BJ (cell line): ENCODE measurements around the gene NKX2-3. TPM values are rescaled to one million over a fixed set of nuclear protein-coding genes. Genes with fewer than 3 reads are reported as not detected.
A peak's percentile ranks its signal among the peaks of the same experiment; 100 is the strongest.

ENCODE experiments used
- CTCF ChIA-PET: fragments of 350-600 bp; formaldehyde crosslinking; extraction: SDS; loops from one replicate; lab custom pipeline; 2021; ENCODE audit warnings: antibody characterized with exemption, inconsistent platforms; lab: Yijun Ruan, JAX
- POLR2A ChIA-PET: fragments of 300-600 bp; sonication (Branson Sonifier 250); formaldehyde crosslinking; extraction: SDS; loops from one replicate; lab custom pipeline; 2021; ENCODE audit warnings: antibody characterized with exemption; lab: Charles Lee
- DNase-seq: peaks from one replicate; pipeline ENCODE4 v3.0.0-alpha.2; 2011; ENCODE audit warnings: low read depth
- H3K27me3 ChIP-seq: 2 replicates; pipeline ENCODE4 v1.6.0; 2011; ENCODE audit warnings: low read length; ENCODE audit not compliant: control insufficient read depth, insufficient read depth
- H3K36me3 ChIP-seq: 2 replicates; pipeline ENCODE4 v1.5.1; 2011; ENCODE audit warnings: low read length; ENCODE audit not compliant: control insufficient read depth, insufficient read depth
- H3K4me3 ChIP-seq: 2 replicates; pipeline ENCODE4 v1.5.1; 2011; ENCODE audit warnings: low read depth, mild to moderate bottlenecking, control low read depth, low read length
- CTCF ChIP-seq: IDR thresholded peaks from 2 replicates; pipeline ENCODE4 v1.5.1; 2011; ENCODE audit warnings: low read depth, mild to moderate bottlenecking, control low read depth, inconsistent platforms, low read length, moderate library complexity; ENCODE audit not compliant: insufficient read depth
- polyA plus RNA-seq: library from polyadenylated mRNA; depleted of rRNA; stranded (reverse); fragments of >200 nt; gene quantifications from 2 replicates; pipeline ENCODE4 v1.2.3, GENCODE V29; 2011

Gene NKX2-3
- polyA plus RNA-seq, 1 experiment: not detected

DNA sequence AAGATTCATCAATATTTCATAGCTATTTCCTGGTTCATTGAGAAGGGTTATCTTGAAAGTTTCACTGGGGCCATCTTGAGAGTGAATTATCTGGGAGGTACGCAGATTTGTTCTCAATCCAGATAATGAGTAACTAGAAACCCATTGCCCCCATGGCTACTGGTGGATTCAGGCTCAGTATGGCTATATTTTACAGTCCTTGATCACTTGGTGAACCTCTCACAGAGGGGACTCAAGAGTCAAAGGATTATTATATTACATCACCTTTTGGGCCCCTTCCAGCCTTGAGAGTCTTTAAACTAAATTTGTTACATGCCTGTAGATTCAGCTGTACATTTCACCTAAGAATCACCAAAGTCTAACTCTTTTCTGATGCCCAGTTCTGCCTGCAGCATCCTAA lies 11.6 kb downstream of the NKX2-3 start:
- Histone ChIP-seq H3K27me3 (peaks cover 27% of the 10 kb centered on the region), H3K4me3 (no peak overlapping the region), H3K36me3 (no peaks in the 10 kb centered on the region)
- DNase-seq: no peak
- POLR2A ChIA-PET: no interaction called here
- no peak for TF ChIP-seq CTCF
- CTCF ChIA-PET: interaction anchor here (1.0 to 8.6 kb wide), 2 partner anchors 14 to 68 kb away, joined by 3 to 45 read pairs; no protein-coding TSS in a partner anchor

DNA sequence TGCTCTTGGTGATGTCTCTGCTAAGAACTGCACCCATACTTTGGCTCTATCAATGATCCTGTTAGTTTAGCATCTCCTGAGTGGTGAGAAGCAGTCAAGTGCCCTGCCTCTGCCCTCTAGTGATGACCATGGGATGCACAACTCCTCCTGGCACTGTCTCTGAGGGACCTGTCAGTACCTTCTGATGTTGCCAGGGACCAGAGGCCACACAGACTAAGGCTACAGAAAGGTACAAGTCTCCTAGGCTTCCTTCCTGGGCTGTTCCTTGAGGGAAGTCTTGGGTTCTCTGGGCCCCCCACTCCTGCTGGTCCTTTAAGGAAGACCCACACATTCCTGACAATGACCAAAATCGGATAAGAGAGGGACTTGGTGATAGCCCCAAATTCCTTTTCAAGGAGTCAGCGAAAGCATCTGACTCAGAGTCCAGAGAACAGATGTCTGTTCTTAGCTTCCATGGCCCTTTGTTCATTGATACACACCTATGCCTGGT lies 15.3 kb downstream of the NKX2-3 start:
- no peak for DNase-seq
- Histone ChIP-seq H3K4me3 (no peak overlapping the region), H3K36me3 (no peaks in the 10 kb centered on the region), H3K27me3 (peaks cover 5% of the 10 kb centered on the region)
- ChIA-PET CTCF (interaction anchor here (0.6 to 8.6 kb wide), 8 partner anchors 10 to 1346 kb away, joined by 3 to 45 read pairs (median 3); no protein-coding TSS in a partner anchor), POLR2A (no interaction called here)
- peak; percentile 36; the same call in 1 of the 2 replicates for TF ChIP-seq CTCF

DNA sequence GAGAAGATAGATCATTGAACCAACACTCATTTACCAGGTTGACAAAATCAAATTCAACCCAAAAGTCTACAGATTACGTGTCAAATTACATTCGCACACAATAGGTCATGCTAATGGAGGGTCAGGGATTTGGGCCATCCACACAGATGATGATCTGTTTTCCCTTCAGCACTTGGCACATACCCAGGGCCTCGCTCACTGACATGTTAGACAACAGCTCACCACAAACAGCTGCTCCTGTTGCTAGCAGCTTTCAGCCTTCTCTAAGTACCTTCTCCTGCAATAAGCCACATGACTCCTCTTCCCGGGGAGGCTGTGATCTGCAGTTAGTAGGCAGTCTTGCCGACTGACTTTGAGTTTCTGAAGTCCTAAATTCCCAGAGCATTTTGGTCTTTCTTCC lies 18.4 kb downstream of the NKX2-3 start:
- no peaks in the 10 kb centered on the region for H3K36me3 ChIP-seq
- no peak overlapping the region for H3K4me3 ChIP-seq
- POLR2A ChIA-PET: no interaction called here
- H3K27me3 ChIP-seq: peaks cover 15% of the 10 kb centered on the region
- no peak for TF ChIP-seq CTCF
- CTCF ChIA-PET: interaction anchor here (8.6 kb wide), 1 partner anchor 7 kb away, joined by 45 read pairs; no protein-coding TSS in a partner anchor
- DNase-seq: no peak

GRCh38 chr10:99551616-99552015 lies 18.9 kb downstream of the NKX2-3 start:
- Histone ChIP-seq H3K27me3 (peaks cover 14% of the 10 kb centered on the region), H3K4me3 (no peak overlapping the region), H3K36me3 (no peaks in the 10 kb centered on the region)
- ChIA-PET CTCF (no interaction called here), POLR2A (no interaction called here)
- no peak for TF ChIP-seq CTCF
- DNase-seq: no peak

DNA sequence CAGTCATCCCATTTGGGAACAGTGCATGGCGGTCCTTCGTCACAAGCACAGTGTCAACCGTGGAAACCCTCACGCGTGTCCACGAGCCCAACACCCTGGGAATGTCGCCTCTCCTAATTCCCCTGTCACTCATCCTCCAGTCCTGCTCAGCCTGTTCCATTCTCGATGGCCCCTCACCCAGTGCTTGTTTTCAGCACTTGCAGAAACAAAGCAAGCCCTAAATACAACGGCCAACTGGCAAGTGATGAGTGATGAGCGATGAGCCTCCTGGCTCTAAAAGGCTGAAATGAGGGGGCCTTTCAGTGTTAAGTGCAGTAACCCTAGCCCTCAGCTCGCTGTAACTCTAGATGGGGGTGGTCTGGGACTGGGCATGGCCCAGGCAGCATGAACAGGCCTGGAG lies 22.6 kb downstream of the NKX2-3 start:
- TF ChIP-seq CTCF: no peak
- Histone ChIP-seq H3K27me3 (peaks cover 18% of the 10 kb centered on the region), H3K4me3 (no peak overlapping the region), H3K36me3 (no peaks in the 10 kb centered on the region)
- ChIA-PET POLR2A (no interaction called here), CTCF (interaction anchor here (1.0 to 6.0 kb wide), 2 partner anchors 8 to 120 kb away, joined by 3 to 45 read pairs; no protein-coding TSS in a partner anchor)
- DNase-seq: no peak
